Loucy (cell line): Measurements from ENCODE around the gene CPED1.

ENCODE experiments used
- EZH2phosphoT487 ChIP-seq: fragments of 200-600 bp; IDR thresholded peaks from 2 replicates; pipeline ENCODE4 v1.6.1; 2018; ENCODE audit warnings: antibody characterized with exemption, mild to moderate bottlenecking, moderate library complexity, borderline replicate concordance
- TF ChIP-seq, protein P1 (sequence below): fragments of 200-600 bp; sonication (generic); conservative IDR thresholded peaks from 2 replicates; pipeline ENCODE4 v1.5.1; 2014; ENCODE audit warnings: mild to moderate bottlenecking, antibody characterized with exemption, low read length

DNA sequence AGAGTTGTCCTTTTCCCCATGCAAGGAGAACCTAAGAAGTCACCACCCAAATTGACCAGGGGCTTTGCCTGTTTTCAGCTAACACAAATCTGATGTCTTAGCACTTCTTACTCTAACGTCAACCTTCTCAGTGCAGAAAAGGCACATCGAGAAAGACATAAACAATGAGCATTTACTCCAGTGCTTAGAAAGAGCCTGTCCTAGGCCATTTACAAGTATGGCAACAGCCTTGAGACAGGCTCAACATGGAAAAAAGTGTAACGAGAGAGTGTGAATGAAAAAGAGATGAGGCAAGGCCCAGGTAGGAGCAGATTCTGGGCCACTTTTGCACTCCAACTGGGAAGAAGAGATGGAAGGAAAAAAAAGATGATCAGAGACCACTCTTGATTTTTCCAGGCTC, 54.4 kb downstream of the CPED1 start:
- TF ChIP-seq, protein P1, sequence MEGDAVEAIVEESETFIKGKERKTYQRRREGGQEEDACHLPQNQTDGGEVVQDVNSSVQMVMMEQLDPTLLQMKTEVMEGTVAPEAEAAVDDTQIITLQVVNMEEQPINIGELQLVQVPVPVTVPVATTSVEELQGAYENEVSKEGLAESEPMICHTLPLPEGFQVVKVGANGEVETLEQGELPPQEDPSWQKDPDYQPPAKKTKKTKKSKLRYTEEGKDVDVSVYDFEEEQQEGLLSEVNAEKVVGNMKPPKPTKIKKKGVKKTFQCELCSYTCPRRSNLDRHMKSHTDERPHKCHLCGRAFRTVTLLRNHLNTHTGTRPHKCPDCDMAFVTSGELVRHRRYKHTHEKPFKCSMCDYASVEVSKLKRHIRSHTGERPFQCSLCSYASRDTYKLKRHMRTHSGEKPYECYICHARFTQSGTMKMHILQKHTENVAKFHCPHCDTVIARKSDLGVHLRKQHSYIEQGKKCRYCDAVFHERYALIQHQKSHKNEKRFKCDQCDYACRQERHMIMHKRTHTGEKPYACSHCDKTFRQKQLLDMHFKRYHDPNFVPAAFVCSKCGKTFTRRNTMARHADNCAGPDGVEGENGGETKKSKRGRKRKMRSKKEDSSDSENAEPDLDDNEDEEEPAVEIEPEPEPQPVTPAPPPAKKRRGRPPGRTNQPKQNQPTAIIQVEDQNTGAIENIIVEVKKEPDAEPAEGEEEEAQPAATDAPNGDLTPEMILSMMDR = no peak
- TF ChIP-seq EZH2phosphoT487 = no peak
